HG03439 (cell line): ENCODE measurements around the gene CCDC150.
"Not testable (repeated sequence)": the region's sequence is repeated elsewhere in the genome, so short reads cannot be mapped to it uniquely, and the experiment has no call there.

Source experiments
- ATAC-seq: cut with Tn5 transposase; IDR thresholded peaks from one replicate; pipeline ENCODE4 v1.9.1; 2021; ENCODE audit warnings: mild to moderate bottlenecking, moderate library complexity; ENCODE audit not compliant: unreplicated experiment

Gene CCDC150

DNA sequence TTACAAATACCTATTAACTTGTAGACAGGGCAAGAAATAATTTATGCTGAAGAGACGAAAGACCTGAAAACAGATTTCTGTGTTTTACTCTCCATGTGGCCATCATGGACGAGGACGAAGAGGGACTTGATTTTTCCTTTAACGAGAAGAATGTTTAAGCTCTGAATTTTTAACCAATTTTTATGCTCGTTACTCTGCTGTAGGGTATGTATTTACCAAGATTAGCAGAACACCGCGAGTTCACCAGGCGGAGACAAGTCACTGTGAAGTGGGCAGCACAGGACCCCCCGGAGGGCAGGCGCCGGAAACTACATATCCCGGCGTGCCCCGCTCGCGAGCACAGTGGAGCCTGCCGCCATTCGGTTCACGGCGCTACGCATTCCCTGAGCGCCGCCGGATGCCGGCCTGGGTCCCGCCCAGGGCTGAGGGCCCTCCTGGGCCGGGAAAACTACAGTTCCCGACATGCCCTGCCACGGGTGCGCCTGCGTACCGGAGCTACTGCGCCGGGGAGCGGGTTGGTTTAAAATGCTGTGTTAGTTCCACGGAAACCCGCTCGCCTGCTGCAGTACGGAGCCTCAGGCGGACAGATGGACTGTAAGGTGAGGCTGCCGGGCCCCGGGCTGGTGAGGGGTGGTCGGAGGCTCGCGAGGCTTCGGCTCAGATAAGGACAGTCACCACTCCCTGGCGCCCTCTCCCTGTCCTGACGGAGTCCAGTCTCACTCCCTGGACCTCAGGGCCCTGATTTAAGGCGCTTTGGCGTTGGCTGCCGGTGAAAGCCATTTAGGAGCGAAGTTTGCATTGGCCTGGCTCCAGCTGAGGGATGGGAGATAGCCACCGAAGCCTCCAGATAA, at the start of gene CCDC150:
Gene CCDC150, plus strand, starts transcription at position 536 of the 851 bp plus-strand sequence. Its CDS starts 52 bp downstream, at position 588.
- peak; percentile 99 for ATAC-seq

- no peak for ATAC-seq
Observed at GRCh38 chr2:196590286-196590685, 49.2 kb upstream of the CCDC150 start.

GRCh38 chr2:196591004-196591403, 48.5 kb upstream of the CCDC150 start:
- ATAC-seq: no peak

GRCh38 chr2:196591621-196592022, 47.9 kb upstream of the CCDC150 start:
- ATAC-seq: no peak

DNA sequence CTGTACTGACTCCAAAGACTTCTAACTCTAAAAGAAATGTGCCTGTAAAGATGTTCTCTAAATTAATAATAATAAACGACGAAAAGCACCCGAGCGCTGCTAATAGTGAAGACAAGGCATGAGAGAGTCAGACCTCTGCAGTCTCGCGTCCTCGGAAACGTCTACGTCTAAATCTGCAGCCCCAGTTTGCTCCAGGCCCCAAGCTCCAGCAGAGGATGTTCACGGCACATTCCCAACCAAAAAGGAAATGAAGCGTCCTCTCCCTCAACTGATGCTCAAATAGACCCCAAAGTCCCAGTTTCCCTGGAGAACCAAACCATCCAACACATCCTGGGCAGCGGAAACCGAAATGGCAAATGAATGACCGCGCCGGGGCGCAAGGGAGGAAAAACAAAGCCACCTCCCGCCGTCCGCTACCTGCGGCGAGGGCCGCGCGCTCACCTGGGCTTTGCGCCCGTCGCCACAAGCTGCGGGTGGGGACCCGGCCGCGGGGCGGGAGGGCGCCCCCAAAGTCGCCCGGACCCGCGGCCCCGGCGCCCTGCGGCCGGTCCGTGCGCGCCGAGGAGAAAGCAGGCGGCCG, 47.1 kb upstream of the CCDC150 start:
- peak; percentile 10 for ATAC-seq

DNA sequence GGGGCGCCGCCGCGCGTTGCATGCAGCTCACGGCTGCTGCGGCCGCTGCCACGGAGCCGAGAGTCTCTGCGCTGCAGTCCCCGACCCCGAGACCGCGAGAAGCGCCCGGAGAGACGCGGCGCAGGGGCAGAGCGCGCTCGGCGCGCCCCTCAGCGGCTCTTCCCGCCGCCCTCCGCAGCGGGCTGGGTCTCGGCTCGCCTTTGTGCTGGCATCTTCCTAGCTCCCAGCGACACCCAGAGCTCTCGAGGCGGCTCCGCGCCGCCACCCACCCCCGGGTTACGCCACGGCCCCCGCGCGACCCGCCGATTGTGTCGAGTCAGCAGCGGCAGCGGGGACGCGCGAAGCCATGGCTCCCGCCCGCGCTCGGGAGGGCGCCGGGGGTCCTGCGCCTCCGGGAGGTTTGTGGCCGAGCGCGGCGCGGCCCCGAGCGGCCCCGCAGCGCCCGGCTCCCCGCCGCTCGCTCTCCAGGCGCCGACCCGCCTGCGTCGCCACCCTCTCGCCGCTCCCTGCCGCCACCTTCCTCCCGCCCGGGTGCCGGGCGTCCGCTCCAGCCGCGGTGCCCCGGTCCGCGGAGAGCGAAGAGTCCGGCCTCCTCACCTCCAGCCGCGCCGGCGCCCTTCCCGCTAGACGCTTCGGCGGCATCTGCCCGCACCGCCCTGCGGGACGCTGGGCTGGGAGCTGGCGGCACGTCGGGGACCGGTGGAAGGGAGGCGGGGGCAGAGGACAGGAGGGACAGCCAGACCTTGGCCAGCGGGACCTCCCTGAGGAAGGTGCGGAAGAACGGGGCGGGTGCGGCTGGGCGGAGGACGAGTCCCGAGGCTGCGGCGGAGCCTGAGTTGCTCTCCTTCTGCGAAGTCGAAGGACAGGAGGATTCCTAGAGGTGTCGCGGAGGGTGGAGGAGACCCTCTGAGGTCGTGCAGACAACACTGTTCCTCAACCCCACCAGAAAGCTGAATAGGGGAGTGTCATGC, 46.3 kb upstream of the CCDC150 start, which contains the start of gene HECW2:
Gene HECW2, minus strand, starts transcription at position 644 of the 971 bp plus-strand sequence.
- ATAC-seq: peak; percentile 56

GRCh38 chr2:196594158-196594557, 45.4 kb upstream of the CCDC150 start:
- ATAC-seq: no peak

DNA sequence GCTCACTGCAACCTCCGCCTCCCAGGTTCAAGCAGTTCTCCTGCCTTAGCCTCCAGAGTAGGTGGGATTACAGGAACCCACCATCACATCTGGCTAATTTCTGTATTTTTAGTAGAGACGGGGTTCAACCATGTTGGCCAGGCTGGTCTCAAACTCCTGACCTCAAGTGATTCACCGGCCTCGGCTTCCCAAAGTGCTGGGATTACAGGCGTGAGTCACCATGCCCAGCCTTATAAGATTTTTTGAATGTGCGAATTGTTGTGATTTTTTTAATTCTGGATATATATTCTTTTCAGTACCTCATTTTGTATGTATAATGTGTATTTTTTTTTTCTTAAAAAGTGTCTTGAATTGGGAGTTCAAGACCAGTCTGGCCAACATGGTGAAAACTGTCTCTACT, 42.0 kb upstream of the CCDC150 start:
- no peak for ATAC-seq

GRCh38 chr2:196598412-196598811, 41.1 kb upstream of the CCDC150 start:
- ATAC-seq: no peak

GRCh38 chr2:196598846-196599245, 40.7 kb upstream of the CCDC150 start:
- ATAC-seq: no peak

GRCh38 chr2:196601430-196602306, 37.8 kb upstream of the CCDC150 start:
- ATAC-seq: no peak

DNA sequence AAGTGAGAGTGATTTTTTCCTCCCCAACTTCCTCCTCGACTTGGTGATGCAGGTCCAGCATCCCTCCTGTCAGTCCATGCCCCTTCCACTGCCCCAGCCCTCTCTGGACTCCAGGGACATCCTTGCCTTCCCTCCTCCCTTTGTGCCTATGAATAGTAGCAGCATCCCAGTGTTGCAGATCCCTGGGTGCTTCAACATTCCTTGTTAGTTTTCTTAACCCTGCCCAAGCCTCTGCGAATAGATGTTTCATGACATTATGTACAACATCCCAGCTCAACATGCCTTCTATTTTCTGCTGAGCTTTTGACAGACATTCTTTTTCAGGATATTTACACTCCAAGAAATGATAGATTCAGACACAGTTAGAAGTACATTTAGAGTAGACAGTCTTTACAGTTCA, 35.3 kb upstream of the CCDC150 start:
- ATAC-seq: no peak

DNA sequence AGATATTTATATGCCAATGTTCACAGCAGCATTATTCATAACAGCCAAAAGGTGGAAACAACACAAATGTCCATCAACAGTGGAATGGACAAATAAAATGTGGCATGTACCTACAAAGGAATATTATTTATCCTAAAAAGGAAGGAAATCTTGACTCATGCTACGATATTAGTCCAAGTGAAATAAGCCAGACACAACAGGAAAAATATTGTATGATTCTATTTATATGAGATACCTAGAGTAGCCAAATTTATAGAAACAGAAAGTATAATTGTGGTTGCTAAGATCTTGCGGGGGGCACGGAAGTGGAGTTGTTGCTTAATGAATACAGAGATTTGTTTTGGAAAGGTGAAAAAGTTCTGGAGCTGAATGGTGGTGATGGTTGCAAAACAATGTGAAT, 33.0 kb upstream of the CCDC150 start:
- ATAC-seq: no peak

- ATAC-seq: no peak
Observed at GRCh38 chr2:196607073-196607472, 32.4 kb upstream of the CCDC150 start.

GRCh38 chr2:196607896-196608295, 31.6 kb upstream of the CCDC150 start:
- not testable (repeated sequence) for ATAC-seq

- ATAC-seq: no peak
Observed at GRCh38 chr2:196609806-196610205, 29.7 kb upstream of the CCDC150 start.

DNA sequence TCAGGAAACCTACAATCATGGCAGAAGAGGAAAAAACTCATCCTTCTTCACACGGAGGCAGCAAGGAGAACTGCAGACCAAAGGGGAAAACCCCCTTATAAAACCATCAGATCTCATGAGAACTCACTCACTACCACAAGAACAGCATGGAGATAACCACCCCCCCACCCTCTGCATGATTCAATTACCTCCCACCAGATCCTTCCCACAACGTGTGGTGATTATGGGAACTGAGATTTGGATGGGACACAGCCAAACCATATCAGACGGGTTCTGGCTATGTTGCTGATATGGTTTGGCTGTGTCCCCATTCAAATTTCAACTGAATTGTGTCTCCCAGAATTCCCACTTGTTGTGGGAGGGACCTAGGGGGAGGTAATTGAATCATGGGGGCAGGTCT, 28.7 kb upstream of the CCDC150 start:
- ATAC-seq: no peak

- no peak for ATAC-seq
Observed at GRCh38 chr2:196613302-196613701, 26.2 kb upstream of the CCDC150 start.

DNA sequence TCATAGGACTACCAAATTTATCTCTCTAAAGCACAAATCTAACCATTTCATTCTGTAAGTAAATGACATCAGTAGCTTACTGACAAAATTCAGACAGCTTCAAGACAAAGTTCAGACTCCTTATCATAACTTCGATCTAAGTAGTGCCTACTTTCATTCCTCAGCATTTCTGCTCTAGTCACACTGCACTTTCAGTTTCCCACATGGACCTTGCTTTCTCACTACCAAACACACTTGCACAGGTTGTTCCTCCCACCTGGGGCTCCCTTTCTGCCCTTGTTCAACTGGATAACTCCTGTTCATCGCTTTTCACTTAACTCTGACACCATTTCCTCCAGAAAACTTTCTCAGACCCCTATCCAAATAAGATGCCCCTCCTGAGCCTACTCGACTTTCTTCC, 22.1 kb upstream of the CCDC150 start:
- ATAC-seq: no peak

DNA sequence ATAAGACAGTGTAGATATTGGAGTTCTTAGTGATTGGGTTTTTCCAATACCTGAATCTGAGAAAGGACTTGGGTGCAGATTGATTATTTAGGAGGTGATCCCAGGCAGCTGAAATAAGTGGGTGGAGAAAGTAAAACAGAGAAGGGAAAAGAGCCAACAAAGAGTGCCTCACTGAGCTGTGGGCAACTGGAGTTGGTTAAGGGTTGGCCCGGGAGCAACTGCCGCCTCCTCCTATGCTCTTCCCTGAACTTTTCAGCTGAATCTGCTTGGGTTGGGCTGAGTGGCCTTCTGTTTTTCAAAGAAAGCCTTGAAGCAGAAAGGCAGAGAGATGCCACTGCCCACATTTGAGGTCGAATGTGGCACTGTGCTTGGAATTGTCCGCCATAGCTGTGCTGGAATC, 20.9 kb upstream of the CCDC150 start:
- no peak for ATAC-seq
